ENCODE data around the gene GALNT8. TPM values are rescaled to one million over a fixed set of nuclear protein-coding genes. Genes with fewer than 3 reads are reported as not detected.

Gene GALNT8
- total and polyA plus RNA-seq, 10 of the 15 experiments (the other 5 are each of a cell fraction or from before 2014, with no cell fraction given), result 0.14 to 0.81 (median 0.31) TPM; not detected in 1

- TF ChIP-seq CBX5 (IDR thresholded peaks at IDR 0.05; ENCODE audit: low read depth) (no peak), BRCA1 (IDR thresholded peaks at IDR 0.05; ENCODE audit: low read depth, low read length) (no peak), RAD21 (IDR thresholded peaks at IDR 0.05; ENCODE audit: insufficient read depth, low read depth, low read length) (no peak), PAX8 (IDR thresholded peaks at IDR 0.05) (no peak), POU2F2 (IDR thresholded peaks at IDR 0.05; ENCODE audit: borderline replicate concordance, low read depth, low read length) (no peak)
These were observed 66.6 kb downstream of the GALNT8 start (continued) for GRCh38 chr12:4786795-4787194.

GRCh38 chr12:4787965-4788364 is 67.8 kb downstream of the GALNT8 start:
- Histone ChIP-seq H4K20me1 (ENCODE audit: control insufficient read depth, insufficient read depth) (no peaks in the 10 kb centered on the region), H3K4me1 (ENCODE audit: control insufficient read depth, insufficient read depth, low read length) (no peaks in the 10 kb centered on the region), H2AFZ (ENCODE audit: control insufficient read depth, low read depth, low read length) (no peak overlapping the region), H3K27me3 (replicated peaks in 1 of 2; ENCODE audit: control insufficient read depth in 2 of 2, insufficient read depth in 2 of 2, low read length in 1 of 2) (no peaks in the 10 kb centered on the region; a peak in 2 of 4 replicates), H3K4me2 (ENCODE audit: control insufficient read depth, insufficient read depth) (no peak overlapping the region), H3K79me2 (ENCODE audit: control insufficient read depth, insufficient read depth, low read length) (no peaks in the 10 kb centered on the region), H3K27ac (ENCODE audit: control insufficient read depth, insufficient read depth) (no peak overlapping the region), H3K4me3 (no peak overlapping the region), H3K36me3 (ENCODE audit: control insufficient read depth in 2 of 2, insufficient read depth in 2 of 2, low read length in 1 of 2) (no peaks in the 10 kb centered on the region), H3K9me3 (replicated peaks; ENCODE audit: control insufficient read depth, insufficient read depth, low read length) (peaks cover 3% of the 10 kb centered on the region; the same call in 1 of the 3 replicates), H3K9ac (ENCODE audit: control insufficient read depth, insufficient read depth, low read length) (no peak overlapping the region)
- POLR2A ChIA-PET, result no interaction called here
- ATAC-seq, result no peak
- CTCF ChIA-PET, result interaction anchor here (0.9 kb wide), 1 partner anchor 67 kb away, joined by 3 read pairs; no protein-coding TSS in a partner anchor
- DNase-seq (ENCODE audit: low read depth, low spot score), result no peak
- WGBS (ENCODE audit: insufficient coverage, insufficient replicate concordance, low lambda C conversion rate, missing lambda C conversion rate), result 59% methylated on average over 7 of the region's 7 CpGs
- intact Hi-C loops (cut with micrococcal nuclease; ENCODE audit: unreplicated experiment) (no loop called here), in situ Hi-C loops (cut with MboI) (no loop called here)
- no peak for FAIRE-seq
- SMC1A ChIA-PET (ENCODE audit: uncharacterized antibody, unreplicated experiment), result interaction anchor here (0.9 kb wide), 1 partner anchor 10 kb away, joined by 3 read pairs; no protein-coding TSS in a partner anchor
- RAD21 ChIA-PET (ENCODE audit: unreplicated experiment), result no interaction called here
- no TSS peak for BruUV-seq (replicated peaks)
- TF ChIP-seq CHD1 (IDR thresholded peaks at IDR 0.05; ENCODE audit: low read depth, low read length), result no peak
- TF ChIP-seq CBX3 (IDR thresholded peaks at IDR 0.05; ENCODE audit: borderline replicate concordance, low read depth), result no peak
- TF ChIP-seq HSF1 (IDR thresholded peaks at IDR 0.05; ENCODE audit: low read depth, low read length), result no peak
